Measurements from ENCODE around the gene MAN1A1. TPM values are rescaled to one million over a fixed set of nuclear protein-coding genes. Genes with fewer than 3 reads are reported as not detected.

Gene MAN1A1
- total RNA-seq, 2 donors from 2014 or later, result 98.6 to 115 TPM

GRCh38 chr6:119142637-119143036 lies 206.9 kb downstream of the MAN1A1 start:
- H3K9me3 ChIP-seq, result no peaks in the 10 kb centered on the region
- H3K4me3 ChIP-seq, result no peak overlapping the region
- no peak for DNase-seq (ENCODE audit: low spot score)
- no peaks in the 10 kb centered on the region for H3K27me3 ChIP-seq (replicated peaks; ENCODE audit: insufficient read depth)
- peaks cover 5 to 18% of the 10 kb centered on the region in 2 donors for H3K4me1 ChIP-seq (ENCODE audit: control insufficient read depth in 1 of 2, low read depth in 2 of 2)
- H3K27ac ChIP-seq, result no peak overlapping the region
- no peaks in the 10 kb centered on the region for H3K36me3 ChIP-seq
- no peak for ATAC-seq (ENCODE audit: insufficient number of reproducible peaks, low FRiP score, low read depth)
- TF ChIP-seq CTCF (IDR thresholded peaks at IDR 0.05), result no peak

- Histone ChIP-seq H3K27ac (no peak overlapping the region), H3K9me3 (no peaks in the 10 kb centered on the region), H3K27me3 (replicated peaks; ENCODE audit: insufficient read depth) (no peaks in the 10 kb centered on the region), H3K4me3 (no peak overlapping the region), H3K36me3 (no peaks in the 10 kb centered on the region), H3K4me1 (ENCODE audit: control insufficient read depth in 1 of 2, low read depth in 2 of 2) (peaks cover 8 to 19% of the 10 kb centered on the region in 2 donors)
- no peak for TF ChIP-seq CTCF (IDR thresholded peaks at IDR 0.05)
- DNase-seq (ENCODE audit: low spot score) (no peak), ATAC-seq (ENCODE audit: insufficient number of reproducible peaks, low FRiP score, low read depth) (no peak)
These were observed 207.5 kb downstream of the MAN1A1 start for GRCh38 chr6:119142041-119142440.

GRCh38 chr6:119140196-119141140 lies 209.1 kb downstream of the MAN1A1 start:
- H3K36me3 ChIP-seq, result no peaks in the 10 kb centered on the region
- no peak overlapping the region for H3K4me3 ChIP-seq
- TF ChIP-seq CTCF (IDR thresholded peaks at IDR 0.05), result no peak
- ATAC-seq (ENCODE audit: insufficient number of reproducible peaks, low FRiP score, low read depth), result no peak
- H3K27ac ChIP-seq, result no peak overlapping the region
- no peaks in the 10 kb centered on the region for H3K9me3 ChIP-seq
- peaks cover 8 to 21% of the 10 kb centered on the region in 2 donors for H3K4me1 ChIP-seq (ENCODE audit: control insufficient read depth in 1 of 2, low read depth in 2 of 2)
- DNase-seq (ENCODE audit: low spot score), result no peak
- H3K27me3 ChIP-seq (replicated peaks; ENCODE audit: insufficient read depth), result no peaks in the 10 kb centered on the region

GRCh38 chr6:119138906-119139541 lies 210.5 kb downstream of the MAN1A1 start:
- Histone ChIP-seq H3K36me3 (no peaks in the 10 kb centered on the region), H3K27ac (no peak overlapping the region), H3K4me1 (ENCODE audit: control insufficient read depth in 1 of 2, low read depth in 2 of 2) (peaks cover 8 to 21% of the 10 kb centered on the region in 2 donors), H3K9me3 (no peaks in the 10 kb centered on the region), H3K4me3 (no peak overlapping the region), H3K27me3 (replicated peaks; ENCODE audit: insufficient read depth) (no peaks in the 10 kb centered on the region)
- DNase-seq (ENCODE audit: low spot score) (no peak), ATAC-seq (ENCODE audit: insufficient number of reproducible peaks, low FRiP score, low read depth) (no peak)
- no peak for TF ChIP-seq CTCF (IDR thresholded peaks at IDR 0.05)
